Pancreas (tissue), 10 donors: Measurements from ENCODE around the gene ACVR1B. TPM values are rescaled to one million over a fixed set of nuclear protein-coding genes. Genes with fewer than 3 reads are reported as not detected.

Source experiments
- ATAC-seq, 4 donors: fragments of 200-7000 bp; cut with Tn5 transposase; one replicate each; pipeline versions ENCODE4 v1.8.0 to v1.9.1; 2020; ENCODE audit warnings: mild to moderate bottlenecking in 4 of 4, moderate library complexity in 4 of 4
- DNase-seq, 6 donors: peaks; one replicate each; pipeline ENCODE4 v3.0.0-alpha.2; 2020
- FAIRE-seq: peaks from 2 replicates; lab custom pipeline; 2012; peaks lifted over from hg19 to GRCh38; lab: Jason Lieb, UNC
- H3K27ac ChIP-seq, 4 donors: fragments of 200-600 bp; sonication (generic); 1 replicate in 3 of 4; 2 replicates in 1 of 4; pipeline versions ENCODE4 v1.5.0 to v1.8.0; 2020
- H3K27me3 ChIP-seq, 4 donors: fragments of 200-600 bp; one replicate each; pipeline ENCODE4 v1.8.0; 2021
- H3K36me3 ChIP-seq, 3 donors: fragments of 200-600 bp; sonication (generic) in 1 of 3; one replicate each; pipeline versions ENCODE4 v1.5.0 to v1.8.0; 2020 to 2021
- H3K4me1 ChIP-seq, 3 donors: fragments of 200-600 bp; one replicate each; pipeline ENCODE4 v1.8.0; 2021
- H3K4me3 ChIP-seq, 4 donors: fragments of 200-600 bp; sonication (generic) in 2 of 4; one replicate each; pipeline versions ENCODE4 v1.5.0 to v1.8.0; 2020 to 2021
- H3K9me3 ChIP-seq, 4 donors: fragments of 200-600 bp; one replicate each; pipeline ENCODE4 v1.8.0; 2021
- CTCF ChIP-seq, 4 donors: fragments of 200-600 bp; sonication (generic) in 3 of 4; IDR thresholded peaks; one replicate each; pipeline versions ENCODE4 v1.5.0 to v1.8.0; 2021; ENCODE audit warnings: antibody characterized with exemption in 4 of 4
- WGBS, 2 donors: extraction: QIAGEN DNeasy Blood & Tissue Kit; methylation state at CpG; one replicate each; pipeline ENCODE4 v1.1.7; 2013; 5-methylcytosine and 5-hydroxymethylcytosine counted together
- intact Hi-C, 3 donors: fragments of 100-400 bp; cut with DNase I; formaldehyde crosslinking; loops; one replicate each; pipeline versions ENCODE4 v1.11.1 to v1.14.2; 2022
- polyA plus RNA-seq, 2 donors: library from polyadenylated mRNA; stranded (reverse); fragments of 200-250 nt; gene quantifications; one replicate each; pipeline ENCODE4 v1.2.3, GENCODE V29; 2013
- total RNA-seq, 6 donors: library from RNA; stranded (reverse); fragmentation: NEBNext Ultra II Directional in 4 of 6; extraction: Animal tissue kit (Norgen Biotek cat#: 25700) in 4 of 6; gene quantifications; one replicate each; pipeline versions ENCODE4 v1.2.1 to v1.2.4, GENCODE V29; 2021 to 2023
- donor health status: healthy with polysubstance abuse.
- donor health status: DM: no; HTN: no; CAD: no; lungs with moderate emphysema.
- donor health status: DM: no; HTN: no; CAD: no.
- donor health status: control.
- donor health status: control.
- donor health status: Bipolar disorder and iron deficiency.
- donor health status: DM: yes; HTN: yes; CAD: no.
- donor health status: DM: no; HTN: no; CAD: no.
- donor health status: DM: no; HTN: no; CAD: no.
- donor health status: DM: yes; HTN: yes; CAD: no.

The ACVR1B gene
- total and polyA plus RNA-seq, 8 donors, result 16.0 to 31.4 (median 26.2) TPM

- ATAC-seq (no peak), DNase-seq (no peak)
Observed at GRCh38 chr12:52027085-52027843, 75.8 kb downstream of the ACVR1B start.

GRCh38 chr12:52029685-52030084 is 78.2 kb downstream of the ACVR1B start:
- no peak for TF ChIP-seq CTCF (IDR thresholded peaks at IDR 0.05)
- intact Hi-C loops, result loop anchor here in 2 of 3 donors (5.0 kb wide), 3 partner anchors 53 to 93 kb away; no protein-coding TSS in a partner anchor
- Histone ChIP-seq H3K4me1 (peaks cover 0 to 18% (median 5%) of the 10 kb centered on the region in 3 donors), H3K27ac (no peak overlapping the region), H3K27me3 (no peaks in the 10 kb centered on the region), H3K36me3 (no peaks in the 10 kb centered on the region), H3K4me3 (no peak overlapping the region), H3K9me3 (no peaks in the 10 kb centered on the region)
- whole genome bisulfite sequencing, 2 donors, result 31 to 58% methylated on average over 4 of the region's 4 CpGs
- DNase-seq, result no peak
- ATAC-seq, result peak in 2 of 4 donors; percentile 2 to 5
- FAIRE-seq, result no peak

More at GRCh38 chr12:52027085-52027843, 75.8 kb downstream of the ACVR1B start:
- Histone ChIP-seq H3K4me3 (no peak overlapping the region), H3K9me3 (no peaks in the 10 kb centered on the region), H3K4me1 (peaks cover 0 to 15% (median 2%) of the 10 kb centered on the region in 3 donors), H3K27ac (no peak overlapping the region), H3K27me3 (no peaks in the 10 kb centered on the region), H3K36me3 (no peaks in the 10 kb centered on the region)
- FAIRE-seq, result no peak
- no peak for TF ChIP-seq CTCF (IDR thresholded peaks at IDR 0.05)
- intact Hi-C loops, result loop anchor here in 2 of 3 donors (5.0 kb wide), 3 partner anchors 55 to 95 kb away; no protein-coding TSS in a partner anchor
- 68 to 70% methylated on average over 12 of the region's 12 CpGs for WGBS, 2 donors

DNA sequence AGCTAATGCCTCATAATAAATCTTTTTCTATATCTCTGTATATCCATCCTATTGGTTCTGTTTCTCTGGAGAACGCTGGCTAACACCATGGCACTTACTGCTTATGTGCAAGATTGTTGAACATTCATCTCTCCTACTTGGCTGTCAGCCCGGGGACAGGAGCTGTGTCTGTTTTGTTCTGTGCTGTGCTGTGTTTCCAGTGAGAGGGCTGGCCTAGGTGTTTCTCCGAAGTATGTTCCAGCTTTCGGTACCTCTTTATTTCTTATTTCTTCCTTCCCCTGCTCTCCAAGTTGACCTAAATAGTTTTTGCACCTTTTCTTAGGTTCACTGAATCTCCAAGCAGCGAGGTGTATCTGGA is 80.9 kb downstream of the ACVR1B start:
- no peaks in the 10 kb centered on the region for H3K9me3 ChIP-seq
- peak overlapping the region; percentile 82 to 94 (median 86) for H3K27ac ChIP-seq
- no peaks in the 10 kb centered on the region for H3K36me3 ChIP-seq
- peak overlapping the region in 2 of 4 donors; percentile 28 to 41 for H3K4me3 ChIP-seq
- no peak for TF ChIP-seq CTCF (IDR thresholded peaks at IDR 0.05)
- peaks cover 6 to 19% (median 8%) of the 10 kb centered on the region in 3 donors for H3K4me1 ChIP-seq
- ATAC-seq (peak; percentile 40 to 64 (median 56)), FAIRE-seq (peak; percentile 76), DNase-seq (peak in 4 of 6 donors; percentile 64 to 81 (median 67))
- no peaks in the 10 kb centered on the region for H3K27me3 ChIP-seq
- WGBS, 2 donors, result 0 to 1% methylated on average over 5 of the region's 5 CpGs
- intact Hi-C loops, result no loop called here

DNA sequence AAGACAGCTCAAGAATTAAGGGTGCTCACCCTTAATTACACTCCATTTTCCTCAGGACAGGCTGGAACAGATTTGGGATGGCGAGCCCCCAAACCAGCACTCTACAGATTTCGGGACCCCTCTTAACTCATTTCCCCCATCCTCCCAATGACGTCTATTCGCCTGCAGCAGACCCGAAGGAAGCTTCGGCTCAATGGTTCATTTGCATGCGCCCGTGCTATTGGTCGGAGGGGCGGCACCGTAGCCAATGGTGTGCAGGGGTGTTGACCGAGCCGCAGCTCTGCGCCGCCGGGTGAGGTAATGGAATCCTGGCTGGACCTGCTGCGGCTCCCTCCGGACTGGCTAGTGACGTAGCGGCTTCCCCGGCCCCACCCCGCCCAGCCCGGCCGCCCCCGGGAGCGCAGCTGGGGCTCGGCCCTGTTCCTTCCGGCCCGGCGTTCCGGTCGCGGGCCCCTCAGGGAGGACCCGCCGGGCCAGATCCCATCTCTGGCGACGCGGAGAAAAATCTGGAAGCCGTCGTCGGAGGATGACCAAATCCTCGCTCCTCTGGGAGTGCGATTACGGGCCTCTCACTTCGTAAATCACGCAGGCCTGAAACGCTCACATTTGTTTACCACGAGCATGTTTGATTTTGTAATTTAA is 81.4 kb downstream of the ACVR1B start:
- Histone ChIP-seq H3K4me1 (peaks cover 6 to 19% (median 8%) of the 10 kb centered on the region in 3 donors), H3K27ac (peak overlapping the region; percentile 82 to 94 (median 86)), H3K4me3 (peak overlapping the region in 2 of 4 donors; percentile 28 to 41), H3K36me3 (no peaks in the 10 kb centered on the region), H3K27me3 (no peaks in the 10 kb centered on the region), H3K9me3 (no peaks in the 10 kb centered on the region)
- DNase-seq (peak; percentile 93 to 99 (median 98)), ATAC-seq (peak; percentile 88 to 95 (median 93)), FAIRE-seq (peak; percentile 45)
- WGBS, 2 donors, result 0 to 1% methylated on average over 48 of the region's 48 CpGs
- no peak for TF ChIP-seq CTCF (IDR thresholded peaks at IDR 0.05)
- intact Hi-C loops, result no loop called here
